Hepatic stellate cell (primary cell): ENCODE measurements around the gene FARS2.

ENCODE experiments used
- DNase-seq: peaks from one replicate; pipeline ENCODE4 v3.0.0; 2011; ENCODE audit warnings: low spot score

FARS2 gene

DNA sequence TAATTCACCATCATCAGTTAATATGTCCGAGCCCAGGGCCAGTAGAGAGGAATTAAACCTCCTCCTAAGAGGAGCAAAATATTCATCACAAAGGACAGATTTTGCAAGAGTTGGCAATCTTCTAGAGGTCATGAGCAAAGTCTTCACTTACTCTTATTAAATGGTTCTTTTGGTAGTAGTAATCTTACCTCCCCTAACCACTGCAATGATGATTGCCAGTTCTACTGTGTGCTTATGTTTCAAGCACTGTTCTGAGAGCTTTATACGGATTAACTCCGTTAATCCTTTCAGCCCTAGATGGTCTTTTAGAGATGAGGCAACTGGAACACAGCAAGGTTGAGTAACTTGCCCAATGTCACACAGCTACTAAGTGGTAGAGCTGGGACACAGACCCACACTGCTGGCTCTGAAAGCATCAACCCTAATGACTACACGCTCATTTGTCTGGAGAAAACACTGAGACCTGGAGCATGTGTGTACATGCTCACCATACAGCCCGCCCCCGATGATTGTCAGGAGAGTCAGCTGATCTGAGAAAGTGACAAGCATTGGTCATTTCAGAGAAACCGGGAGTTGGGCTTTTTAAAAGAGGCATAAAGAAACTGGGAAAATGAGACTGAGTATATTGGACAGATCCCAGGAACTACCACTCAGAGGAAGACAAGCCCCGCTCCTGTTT is 469.4 kb downstream of the FARS2 start:
- no peak for DNase-seq

DNA sequence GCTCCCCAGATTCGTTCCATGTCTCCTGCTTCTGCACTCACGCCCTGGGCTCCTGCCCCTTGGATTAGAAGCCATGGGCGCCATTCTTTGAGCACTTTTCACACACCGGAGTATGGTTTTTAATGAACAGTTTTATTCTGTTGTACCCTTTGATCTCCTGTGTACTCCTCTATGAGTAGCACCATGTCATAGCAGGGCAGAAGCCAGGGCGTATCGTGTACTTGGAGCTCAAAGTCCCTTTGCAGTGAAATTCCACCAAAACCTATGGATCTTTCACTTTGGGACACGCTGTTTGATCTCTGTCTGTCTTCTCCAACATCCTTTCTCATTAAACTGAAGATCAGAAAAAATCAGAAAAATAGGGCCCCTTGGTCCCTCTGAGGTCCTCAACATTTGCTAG is 470.1 kb downstream of the FARS2 start:
- no peak for DNase-seq

DNA sequence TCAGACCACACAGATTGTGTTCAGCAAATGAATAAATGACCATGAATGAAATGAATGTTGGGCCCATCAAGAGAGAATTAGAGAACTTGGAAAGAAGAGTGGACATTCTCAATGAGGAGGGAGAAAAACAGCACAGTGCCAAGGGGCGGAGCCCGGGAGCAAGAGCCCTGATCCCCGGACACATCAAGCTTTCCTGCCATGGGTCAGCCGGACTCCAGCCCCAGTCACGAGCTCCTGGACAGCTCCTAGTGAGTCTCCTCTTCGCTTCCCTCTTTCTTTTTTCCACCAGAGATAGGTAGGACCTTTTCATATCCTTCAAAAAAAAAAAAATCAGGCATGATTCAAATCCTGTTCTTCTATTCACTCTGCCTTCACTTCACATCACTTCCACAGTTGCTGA is 471.2 kb downstream of the FARS2 start:
- DNase-seq: no peak

DNA sequence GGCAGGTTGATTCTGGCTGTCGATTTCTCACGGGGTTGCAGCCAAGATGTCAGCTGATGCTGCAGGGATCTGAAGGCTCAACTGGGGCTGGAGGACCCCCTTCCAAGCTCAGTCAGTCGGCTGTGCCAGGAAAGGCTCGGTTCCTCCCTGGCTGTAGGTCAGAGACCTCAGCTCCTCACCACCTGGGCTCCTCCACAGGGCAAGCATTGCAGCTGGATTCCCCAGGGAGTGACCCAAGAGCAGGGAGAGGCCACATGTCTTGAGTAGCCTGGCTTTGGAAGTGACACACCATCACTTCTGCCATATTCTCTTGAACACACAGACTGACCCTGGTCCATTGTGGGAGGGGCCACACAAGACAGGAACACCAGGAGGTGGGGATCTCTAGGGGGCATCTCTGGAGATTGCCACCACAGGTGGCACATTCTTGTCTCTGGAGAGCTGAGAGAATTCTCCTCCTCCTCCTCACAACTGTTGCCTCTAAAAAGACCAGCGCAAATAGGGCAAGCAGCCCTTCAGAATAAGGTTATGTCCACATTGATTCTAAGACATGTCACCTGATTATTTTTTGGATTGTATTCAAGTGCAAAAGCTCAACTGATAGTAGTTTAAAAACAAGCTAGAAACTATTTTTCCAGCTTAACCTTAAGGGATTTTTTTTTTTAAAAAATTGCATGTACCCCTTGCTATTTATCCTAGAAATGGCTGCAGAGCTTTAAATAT is 474.9 kb downstream of the FARS2 start:
- no peak for DNase-seq

DNA sequence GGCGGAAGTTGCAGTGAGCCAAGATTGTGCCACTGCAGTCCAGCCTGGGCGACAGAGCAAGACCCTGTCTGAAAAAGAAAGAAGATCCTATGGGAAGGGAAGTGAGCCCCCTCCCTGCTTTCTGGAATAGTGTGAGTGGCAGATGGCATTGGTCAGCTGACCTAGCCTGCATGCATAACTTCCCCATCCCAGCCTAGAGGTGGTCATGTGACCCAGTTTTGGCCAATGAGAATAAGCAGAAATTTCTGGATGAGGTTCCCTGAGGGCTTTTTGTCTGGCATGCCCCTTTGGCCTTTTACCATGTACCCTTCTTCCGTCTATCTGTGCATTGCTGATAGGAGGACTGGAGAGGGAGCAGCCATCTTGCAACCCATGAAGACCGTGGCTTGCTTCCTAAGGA is 476.1 kb downstream of the FARS2 start:
- no peak for DNase-seq

DNA sequence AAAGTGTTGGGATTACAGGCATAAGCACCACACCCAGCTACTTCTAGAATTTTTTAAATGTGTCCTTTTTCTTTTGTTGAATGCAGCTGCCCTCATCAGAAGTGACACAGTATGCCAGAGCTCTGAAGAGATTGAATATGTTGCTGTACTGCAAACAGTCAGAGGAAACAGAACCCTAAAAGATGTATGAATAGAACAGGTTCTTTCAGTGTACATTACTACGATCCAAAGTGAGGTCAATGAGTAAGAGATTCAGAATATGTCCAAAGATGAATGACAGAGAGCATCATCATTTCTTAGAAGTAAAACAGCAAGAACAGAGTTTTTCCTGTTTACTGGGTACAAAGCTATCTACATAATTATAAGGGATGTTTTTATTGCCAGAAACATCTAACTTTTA is 476.9 kb downstream of the FARS2 start:
- DNase-seq: no peak

DNA sequence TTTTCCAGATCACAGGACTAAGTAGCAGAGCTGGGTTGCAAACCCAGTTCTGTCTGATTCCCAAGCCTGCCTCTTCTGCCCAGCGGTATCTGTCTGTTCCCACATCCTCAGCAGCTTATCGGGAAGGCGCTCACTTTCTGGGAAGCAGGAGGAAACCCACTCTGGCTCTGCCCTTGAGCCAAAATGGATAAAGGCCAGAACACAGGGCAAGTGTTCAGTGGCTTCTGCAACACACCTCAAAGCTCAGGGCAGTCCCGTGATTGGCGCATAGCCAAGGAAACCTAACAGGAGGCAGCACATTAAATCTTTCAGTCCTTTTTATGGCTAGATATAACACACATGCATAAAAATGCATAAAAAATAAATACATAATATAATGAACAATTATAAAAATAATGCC is 483.2 kb downstream of the FARS2 start:
- no peak for DNase-seq

DNA sequence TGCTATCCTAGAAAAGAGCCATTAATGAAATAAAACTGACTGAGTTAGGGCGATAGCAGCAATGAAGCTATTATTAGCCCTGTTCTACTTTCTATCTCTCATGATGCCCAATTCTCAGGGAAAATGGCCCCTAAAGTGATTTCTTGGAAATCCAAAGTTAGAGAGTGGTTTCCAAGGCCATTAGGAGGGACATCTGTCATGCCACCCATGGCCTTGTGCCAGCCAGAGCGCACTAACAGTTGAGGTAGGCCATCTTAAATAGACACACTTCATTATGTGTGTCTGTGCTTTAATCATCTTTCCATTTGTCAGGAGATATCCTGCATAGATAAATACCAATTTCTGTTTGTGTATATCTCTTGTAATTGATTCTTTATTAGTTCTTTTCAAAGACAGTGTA is 483.8 kb downstream of the FARS2 start:
- no peak for DNase-seq

DNA sequence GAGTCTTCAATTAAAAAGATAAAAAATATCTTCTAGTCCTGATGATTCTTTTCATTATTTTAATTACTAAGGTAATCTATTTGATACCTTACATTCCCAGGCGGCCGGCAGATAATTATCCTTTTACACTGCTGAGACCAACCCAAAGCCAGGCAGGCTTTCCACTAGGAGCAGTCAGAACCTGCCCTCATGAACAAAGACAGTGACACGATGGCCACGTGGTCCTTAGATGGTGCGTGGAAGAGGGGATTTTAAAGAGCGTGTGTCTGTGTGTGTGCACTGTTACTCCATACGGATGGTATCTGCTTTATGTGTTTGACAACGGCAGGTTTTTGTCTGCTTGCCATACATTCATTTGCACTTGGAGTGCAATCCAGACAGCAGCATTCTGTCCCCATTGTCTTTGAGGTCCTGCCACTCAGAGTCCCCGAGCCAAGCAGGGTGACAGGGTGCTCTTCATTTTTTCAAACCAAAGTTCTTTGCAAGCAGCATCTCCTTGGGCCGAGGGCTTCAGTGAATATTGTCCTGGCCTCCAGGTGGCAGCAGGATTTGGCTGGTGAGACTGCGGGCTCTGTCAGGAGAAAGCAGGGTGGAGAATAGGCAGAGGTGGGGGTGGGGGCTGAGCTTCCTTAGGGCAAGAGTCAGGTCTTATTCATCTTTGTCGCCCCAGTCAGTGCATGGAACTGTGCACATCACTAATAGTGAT is 484.9 kb downstream of the FARS2 start:
- DNase-seq: no peak

DNA sequence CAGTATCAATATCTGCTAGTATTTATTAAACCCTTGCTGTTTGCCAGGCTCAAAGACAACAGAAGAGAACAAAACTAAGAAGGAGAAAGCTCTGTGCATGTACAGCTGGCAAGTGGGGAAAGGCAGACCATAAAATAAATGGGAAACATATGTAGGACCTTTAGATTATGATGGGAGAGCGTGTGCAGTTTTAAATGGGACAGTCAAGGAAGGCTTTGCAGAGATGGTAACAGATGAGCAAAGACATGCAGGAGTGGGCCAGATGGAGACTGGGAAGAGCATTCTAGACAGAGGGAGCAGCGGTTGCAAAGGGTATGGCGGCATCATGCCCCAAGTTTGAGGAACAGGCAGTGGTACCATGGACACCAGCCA is 485.4 kb downstream of the FARS2 start:
- DNase-seq: no peak

DNA sequence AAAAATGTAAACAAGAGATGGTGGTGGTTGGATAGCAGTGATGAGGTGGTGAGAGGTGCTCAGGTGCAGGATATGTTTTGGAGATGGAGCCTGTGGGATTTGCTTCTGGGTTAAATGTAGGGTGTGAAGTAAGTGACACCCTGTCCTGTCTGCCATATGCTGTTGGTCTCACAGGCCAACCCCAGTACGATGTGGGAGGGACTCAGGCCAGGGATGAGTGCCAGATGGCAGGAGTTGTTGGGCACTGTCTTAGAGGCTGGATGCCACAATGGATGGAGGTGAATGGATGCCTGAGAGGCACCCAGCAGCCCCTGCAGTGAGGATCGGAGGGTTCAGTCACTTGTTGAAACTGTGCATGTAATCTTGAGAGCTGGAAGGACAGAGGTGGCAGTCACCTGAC is 486.1 kb downstream of the FARS2 start:
- DNase-seq: no peak

DNA sequence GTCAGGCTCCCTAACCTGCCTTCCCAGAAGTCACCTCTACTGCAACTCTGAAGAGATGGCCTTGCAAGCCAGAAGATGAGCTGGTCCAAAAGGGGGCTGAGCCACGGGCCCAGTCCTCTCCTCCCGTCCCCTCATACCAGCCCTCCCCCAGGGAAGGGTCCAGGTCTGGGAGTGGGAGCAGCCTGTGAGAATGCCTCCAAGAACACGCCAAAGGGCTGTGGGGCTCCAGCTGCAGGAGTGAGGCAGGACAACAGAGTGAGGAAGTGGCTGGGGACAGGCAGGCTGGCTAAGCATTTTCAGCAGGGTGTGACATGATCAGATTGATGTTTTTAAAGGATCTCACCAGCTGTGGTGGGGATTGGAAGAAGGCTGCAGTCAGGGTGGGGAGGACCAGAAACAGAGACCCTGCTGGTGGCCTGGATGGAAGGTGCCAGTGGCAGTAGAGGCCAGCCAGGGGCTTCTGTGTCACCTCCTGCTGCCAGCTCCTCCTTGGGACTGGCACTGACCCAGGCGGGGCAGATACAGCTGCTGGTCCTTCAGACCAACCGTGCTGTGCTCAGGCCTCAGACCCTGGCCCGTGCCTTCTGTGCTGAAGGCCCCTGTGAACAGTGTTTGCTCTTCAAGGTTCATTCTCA is 487.8 kb downstream of the FARS2 start:
- DNase-seq: no peak

DNA sequence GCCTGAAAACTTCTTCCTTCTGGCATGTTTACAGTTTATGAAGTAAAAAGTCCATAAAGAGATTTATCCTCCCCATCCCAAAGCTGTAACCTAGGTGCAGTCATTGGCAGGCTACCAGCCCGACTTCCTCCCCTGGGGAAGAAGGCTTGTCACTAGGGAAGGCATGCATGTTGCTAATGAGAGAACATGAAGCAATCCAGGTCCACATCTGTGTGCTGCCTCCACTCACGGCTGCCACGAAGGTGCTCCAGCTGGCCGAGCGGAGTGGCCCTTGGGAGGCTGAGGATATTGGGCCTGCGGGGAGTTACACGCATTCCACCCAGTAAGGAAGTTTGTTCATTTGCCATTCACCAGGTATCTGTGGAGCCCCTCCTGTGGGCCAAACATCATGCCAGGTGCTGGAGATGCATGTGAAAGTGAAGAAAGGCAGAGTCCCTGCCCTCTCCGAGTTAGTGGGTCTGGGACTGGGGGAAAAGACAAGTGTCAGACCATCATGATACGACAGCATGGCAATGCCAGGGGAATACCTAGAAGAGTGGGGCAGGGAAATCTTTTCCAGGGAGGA is 488.4 kb downstream of the FARS2 start:
- DNase-seq: no peak

DNA sequence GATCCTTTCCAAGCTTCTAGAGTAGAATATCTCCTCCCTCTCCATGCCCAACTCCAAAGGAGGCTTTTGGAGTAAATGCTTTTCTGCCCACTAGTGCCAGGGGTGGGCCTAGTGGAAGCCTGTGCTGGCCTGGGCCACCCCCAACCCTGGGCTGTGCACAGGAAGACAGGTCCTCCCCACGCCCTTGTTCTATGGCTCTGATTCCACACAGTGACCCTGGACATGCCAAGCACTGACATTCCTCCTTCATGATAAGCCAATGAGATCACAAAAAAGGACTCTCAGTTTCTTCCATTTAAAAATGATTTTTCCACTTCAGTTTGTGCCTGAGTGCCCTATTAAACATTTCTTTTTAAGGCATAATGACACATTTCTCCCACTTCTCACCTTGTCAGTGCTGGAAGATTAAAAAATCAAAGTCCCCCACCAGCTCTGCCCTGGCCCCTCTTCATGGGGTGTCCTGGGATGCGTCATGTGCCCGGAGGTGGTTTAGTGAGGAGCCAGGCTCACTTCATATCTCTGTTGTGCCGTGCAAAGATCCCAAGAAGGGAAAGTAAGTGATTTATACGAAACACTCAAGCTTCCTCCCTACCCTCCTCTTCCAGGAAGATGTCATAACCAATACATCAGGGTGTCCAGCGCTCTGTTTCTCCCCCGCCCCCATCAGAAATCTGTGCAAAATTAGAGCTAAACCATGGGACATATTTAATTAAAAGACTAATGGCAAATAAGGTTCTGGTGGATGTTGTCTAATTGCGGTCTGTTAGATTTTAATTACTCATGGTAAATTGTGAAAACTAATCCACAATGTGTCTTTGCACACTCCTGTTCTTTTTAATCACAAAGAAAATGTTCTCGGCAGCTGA is 490.4 kb downstream of the FARS2 start:
- DNase-seq: no peak

DNA sequence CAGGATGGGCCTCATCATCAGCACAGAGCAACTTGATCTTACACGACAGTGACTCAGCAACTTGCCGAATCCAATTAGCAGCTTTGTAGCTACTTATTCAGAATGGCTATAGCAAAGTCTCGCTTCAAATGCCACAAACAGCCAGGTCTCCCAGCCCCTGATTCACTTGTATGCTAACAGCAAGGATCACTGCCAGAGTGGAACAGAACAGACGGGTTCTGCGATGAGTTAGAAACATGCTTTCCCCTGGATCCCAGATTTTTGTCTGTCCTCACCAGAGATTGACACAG is 491.0 kb downstream of the FARS2 start:
- no peak for DNase-seq

DNA sequence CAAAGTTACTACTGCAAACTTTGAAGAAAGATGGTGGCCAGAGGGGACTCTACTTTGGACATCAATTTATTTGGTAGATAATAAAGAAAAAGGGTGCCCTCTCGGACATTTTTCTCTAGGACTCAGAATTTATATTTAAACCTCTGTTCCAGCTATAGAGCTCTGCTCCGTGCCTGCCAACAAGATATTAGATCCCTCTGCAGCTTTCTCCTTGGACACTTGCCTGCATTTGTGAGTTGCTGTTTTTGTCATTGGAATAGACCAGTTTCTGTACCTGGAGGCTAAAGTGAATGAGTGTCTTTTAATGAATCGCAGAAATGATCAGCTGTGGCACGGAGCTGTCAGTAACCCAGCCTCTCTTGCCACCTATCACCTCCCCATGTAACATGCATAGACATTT is 491.9 kb downstream of the FARS2 start:
- no peak for DNase-seq

DNA sequence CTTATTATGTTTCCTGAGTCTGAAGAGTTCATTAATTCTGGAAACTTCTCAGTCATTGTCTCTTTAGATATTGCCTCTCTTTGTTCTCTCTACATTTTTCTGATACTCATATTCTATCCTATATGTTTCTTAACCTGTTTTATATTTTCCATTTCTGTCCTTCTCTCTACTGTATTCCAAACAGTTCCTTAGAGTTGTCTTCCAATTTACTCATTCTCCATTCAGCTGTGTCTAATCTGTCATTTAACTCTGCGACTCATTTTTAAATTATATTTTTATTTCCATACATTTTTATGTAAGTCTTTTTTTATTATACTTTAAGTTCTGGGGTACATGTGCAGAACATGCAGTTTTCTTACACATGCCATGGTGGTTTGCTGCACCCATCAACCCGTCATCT is 493.6 kb downstream of the FARS2 start:
- DNase-seq: no peak

DNA sequence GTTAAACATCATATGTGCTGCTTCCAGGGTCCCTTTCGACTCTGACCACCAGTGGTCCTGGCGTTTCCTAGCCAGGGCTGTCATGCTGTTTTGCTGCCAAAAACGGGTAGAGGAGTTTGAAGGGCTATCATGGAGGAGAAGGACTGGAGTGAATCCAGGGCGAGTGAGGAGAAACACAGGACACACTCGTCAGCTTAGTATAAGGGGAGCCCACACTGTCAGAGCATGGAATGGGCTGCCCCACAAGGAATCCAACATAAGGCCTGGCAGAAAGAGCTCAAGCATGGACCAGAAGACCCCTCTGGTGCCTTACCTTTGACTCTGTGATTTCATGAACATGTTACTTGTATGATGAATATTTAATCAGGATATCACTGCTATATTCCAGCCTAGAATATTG is 498.3 kb downstream of the FARS2 start:
- no peak for DNase-seq

DNA sequence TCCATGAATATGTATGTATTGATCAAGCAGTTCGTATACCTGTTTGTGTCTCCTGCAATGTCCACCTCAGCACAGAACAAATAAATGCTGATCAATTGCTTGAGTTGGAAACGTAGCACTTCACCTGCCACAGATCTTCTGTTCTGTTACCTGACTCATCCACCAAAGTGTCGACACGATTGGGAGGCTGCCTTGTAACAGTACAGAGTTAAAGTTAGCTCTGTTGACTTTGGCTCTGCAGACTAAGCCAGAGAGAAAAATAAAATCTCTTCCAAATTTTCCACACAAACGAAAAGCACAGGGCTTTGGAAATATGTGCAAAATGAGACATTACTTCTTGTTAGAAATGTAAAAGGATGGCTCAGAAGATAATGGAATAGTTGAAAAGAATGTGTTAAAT is 500.1 kb downstream of the FARS2 start:
- no peak for DNase-seq

DNA sequence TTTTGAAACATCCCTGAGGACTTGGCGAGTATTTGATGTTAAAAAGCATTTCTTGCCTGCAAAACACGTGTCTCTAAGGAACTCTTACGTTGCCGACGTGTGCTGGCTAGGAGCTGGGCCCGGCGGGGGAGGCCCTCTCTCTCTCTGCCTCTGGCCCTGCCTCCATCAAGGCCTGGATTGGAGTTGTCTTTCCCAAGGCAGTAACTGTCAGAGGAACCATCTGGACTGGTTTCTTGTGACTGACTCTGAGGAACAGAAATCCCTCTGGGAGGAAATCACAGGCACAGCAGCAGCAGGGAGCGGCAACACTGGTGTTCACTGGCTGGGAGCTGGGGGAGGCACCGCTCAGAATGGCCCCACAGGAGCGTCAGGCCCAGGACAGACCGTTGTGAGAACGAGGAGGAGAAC is 501.3 kb downstream of the FARS2 start:
- no peak for DNase-seq

DNA sequence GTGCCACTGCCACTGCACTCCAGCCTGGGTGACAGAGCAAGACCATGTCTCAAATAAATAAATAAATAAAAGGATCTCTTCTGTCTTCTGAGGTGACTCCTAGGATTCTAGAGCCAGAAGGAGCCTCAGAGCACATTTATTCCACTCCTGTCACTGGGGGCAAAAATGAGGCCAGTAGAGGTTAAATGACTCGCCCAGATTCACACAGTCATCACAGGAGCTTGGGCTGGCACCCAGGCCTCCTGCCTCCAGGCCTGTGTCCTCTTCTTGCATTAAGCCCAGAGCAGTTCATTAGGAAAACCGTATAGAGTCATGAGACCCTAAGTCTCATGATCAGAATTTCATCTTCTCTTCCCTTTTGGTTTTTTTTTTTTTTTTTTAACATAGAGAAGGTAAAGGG is 502.1 kb downstream of the FARS2 start:
- no peak for DNase-seq

DNA sequence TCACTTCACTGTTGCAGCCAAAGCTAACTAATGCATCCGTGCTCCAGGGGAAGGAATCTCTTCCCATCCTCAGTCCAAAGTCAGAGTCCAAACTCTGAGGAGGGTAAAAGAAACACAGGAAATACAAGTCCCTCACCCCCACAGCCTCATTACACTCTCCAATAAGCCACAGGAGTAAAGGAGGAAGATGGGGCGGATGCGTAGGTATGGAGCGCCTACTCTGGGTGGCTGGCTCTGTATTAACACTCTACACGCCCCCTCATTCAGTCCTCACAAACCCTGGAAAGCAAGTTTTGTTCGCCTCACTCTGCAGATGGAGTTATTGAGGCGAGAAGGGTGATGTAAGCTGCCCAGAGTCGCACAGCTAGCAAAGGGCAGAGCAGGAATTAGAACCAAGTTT is 502.6 kb downstream of the FARS2 start:
- no peak for DNase-seq
